ENCODE results near the gene ELOB.

The ELOB gene

DNA sequence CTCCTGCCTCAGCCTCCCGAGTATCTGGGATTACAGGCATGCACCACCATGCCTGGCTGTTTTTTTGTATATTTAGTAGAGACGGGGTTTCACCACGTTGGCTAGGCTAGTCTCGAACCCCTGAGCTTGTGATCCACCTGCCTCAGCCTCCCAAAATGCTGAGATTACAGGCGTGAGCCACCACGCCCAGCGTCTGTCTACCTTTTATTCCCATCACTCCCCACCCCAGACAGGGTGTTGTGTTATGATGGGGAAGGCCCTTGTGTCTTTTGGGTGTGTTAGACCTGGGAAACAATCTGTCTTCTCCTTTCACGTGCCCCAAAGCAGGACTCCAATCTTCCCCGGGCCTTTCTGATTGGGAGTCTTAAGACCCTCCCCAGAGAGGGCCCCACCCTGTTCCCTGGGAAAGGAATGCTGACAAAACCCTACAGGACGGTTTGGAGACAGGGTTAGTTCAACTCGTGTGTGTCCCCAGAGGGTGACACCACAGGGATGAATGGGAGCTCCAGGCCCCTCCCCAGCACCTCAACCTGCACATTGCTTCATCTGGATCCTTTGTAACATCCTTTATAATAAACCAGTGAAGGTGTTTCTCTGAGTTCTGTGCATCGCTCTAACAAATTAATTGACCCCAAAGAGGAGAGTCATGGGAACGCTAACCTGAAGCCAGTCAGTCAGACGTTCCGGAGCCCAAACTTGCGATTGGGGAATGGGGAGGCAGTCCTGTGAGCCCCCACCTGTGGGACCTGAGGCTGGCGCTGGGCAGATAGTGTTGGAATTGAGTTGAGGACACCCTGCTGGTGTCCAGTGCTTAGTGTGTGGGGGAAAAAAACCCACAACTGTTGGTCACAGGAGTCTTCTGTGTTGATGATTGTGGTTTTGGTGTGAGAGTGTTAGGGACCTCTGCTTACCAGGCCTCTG, 3.2 kb upstream of the ELOB start:
- Histone ChIP-seq H3K27me3 (replicated peaks; ENCODE audit: control insufficient read depth, insufficient read depth, low read length) (no peaks in the 10 kb centered on the region), H3K4me3 (replicated peaks; ENCODE audit: low read depth, low read length) (no peak overlapping the region), H3K36me3 (ENCODE audit: control insufficient read depth, insufficient read depth, low read length) (0 out of 2 replicates have a peak, but pooled peaks cover 2% of the 10 kb centered on the region)
- no peak for DNase-seq (ENCODE audit: extremely low read depth, insufficient read length)
- TF ChIP-seq, protein P1, sequence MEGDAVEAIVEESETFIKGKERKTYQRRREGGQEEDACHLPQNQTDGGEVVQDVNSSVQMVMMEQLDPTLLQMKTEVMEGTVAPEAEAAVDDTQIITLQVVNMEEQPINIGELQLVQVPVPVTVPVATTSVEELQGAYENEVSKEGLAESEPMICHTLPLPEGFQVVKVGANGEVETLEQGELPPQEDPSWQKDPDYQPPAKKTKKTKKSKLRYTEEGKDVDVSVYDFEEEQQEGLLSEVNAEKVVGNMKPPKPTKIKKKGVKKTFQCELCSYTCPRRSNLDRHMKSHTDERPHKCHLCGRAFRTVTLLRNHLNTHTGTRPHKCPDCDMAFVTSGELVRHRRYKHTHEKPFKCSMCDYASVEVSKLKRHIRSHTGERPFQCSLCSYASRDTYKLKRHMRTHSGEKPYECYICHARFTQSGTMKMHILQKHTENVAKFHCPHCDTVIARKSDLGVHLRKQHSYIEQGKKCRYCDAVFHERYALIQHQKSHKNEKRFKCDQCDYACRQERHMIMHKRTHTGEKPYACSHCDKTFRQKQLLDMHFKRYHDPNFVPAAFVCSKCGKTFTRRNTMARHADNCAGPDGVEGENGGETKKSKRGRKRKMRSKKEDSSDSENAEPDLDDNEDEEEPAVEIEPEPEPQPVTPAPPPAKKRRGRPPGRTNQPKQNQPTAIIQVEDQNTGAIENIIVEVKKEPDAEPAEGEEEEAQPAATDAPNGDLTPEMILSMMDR (IDR thresholded peaks at IDR 0.05; ENCODE audit: insufficient read depth, low read length, poor library complexity, severe bottlenecking): no peak

DNA sequence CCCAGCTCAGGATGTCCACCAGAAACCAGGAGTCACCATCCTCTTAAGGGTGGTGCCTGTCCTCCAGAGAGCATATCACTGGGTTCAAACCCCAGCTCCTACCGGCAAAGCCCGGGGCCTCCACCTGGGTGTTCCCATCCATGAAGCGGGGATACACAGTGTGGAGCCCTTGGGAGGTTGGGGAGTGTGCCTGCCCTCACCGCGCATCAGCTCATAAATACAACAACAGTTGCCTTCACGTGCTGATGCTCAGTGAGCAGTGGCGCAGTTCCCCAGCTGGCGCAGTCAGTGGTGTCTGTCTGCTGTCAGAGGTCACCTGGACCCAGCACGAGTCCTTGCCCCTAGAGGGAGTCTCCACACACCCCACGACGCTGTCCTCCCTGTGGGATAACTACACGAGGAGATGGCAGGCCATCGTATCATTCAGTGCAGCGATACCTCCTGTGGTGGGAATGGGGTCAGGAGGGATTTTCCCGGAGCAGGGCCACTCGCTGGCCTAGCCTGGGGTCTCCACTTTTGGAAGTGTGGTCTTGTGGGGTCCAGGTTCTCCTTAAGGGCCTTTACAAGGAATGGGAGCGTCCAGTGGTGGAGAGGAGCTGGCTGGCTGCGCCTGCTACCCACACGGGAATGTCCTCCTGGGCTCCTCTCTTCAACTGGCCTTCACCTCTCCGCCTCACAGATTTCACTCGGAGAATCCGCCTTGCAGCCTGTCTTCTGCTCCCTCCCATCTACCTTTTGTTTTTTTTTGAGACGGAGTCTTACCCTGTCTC, 2.3 kb upstream of the ELOB start:
- Histone ChIP-seq H3K36me3 (ENCODE audit: control insufficient read depth, insufficient read depth, low read length) (peaks cover 2% of the 10 kb centered on the region; the same call in 1 of the 2 replicates), H3K4me3 (replicated peaks; ENCODE audit: low read depth, low read length) (no peak overlapping the region), H3K27me3 (replicated peaks; ENCODE audit: control insufficient read depth, insufficient read depth, low read length) (no peaks in the 10 kb centered on the region)
- DNase-seq (ENCODE audit: extremely low read depth, insufficient read length): no peak
- TF ChIP-seq, protein P1 (IDR thresholded peaks at IDR 0.05; ENCODE audit: insufficient read depth, low read length, poor library complexity, severe bottlenecking): no peak

- H3K36me3 ChIP-seq (ENCODE audit: control insufficient read depth, insufficient read depth, low read length): peaks cover 7% of the 10 kb centered on the region
- no peaks in the 10 kb centered on the region for H3K27me3 ChIP-seq (replicated peaks; ENCODE audit: control insufficient read depth, insufficient read depth, low read length)
- TF ChIP-seq, protein P1 (IDR thresholded peaks at IDR 0.05; ENCODE audit: insufficient read depth, low read length, poor library complexity, severe bottlenecking): no peak
- no peak for DNase-seq (ENCODE audit: extremely low read depth, insufficient read length)
- peak overlapping the region; percentile 97 for H3K4me3 ChIP-seq (replicated peaks; ENCODE audit: low read depth, low read length)
Observed at GRCh38 chr16:2778630-2778958, 1.5 kb upstream of the ELOB start.

DNA sequence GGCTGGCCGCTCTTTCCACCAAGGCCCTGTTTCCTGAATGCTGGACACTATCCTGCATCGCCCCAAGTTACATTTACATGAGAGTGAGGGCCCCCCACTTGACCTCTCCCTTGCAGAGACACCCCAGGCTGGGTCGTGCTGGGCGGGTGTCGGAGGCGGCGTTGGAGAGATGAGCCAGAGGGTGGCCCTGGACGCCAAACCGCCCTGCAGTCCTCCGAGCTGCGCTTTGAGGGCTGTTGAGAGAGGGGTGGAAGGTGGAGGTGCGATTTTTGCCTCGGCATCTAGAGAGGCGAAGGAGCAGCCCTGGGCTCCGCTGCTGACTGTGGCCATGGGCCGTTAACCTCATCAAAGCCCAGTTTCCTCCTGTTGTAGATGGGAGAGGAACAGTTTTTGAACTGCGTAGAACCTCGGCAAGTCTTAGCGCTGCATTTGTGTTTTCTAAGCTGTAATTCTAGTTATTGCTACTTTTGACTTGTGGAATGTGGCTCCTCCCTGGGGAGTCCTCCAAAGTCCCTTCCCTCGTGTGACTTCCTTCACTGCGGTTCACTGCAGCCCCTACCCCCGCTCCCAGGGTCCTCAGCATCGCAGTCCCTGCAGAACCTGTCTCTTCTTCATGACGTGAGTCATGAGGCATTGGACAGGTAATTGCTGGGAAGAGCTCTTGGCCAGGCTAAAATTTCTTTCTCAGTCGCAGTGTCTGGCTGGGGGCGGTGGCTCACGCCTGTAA, 986 bp upstream of the ELOB start:
- DNase-seq (ENCODE audit: extremely low read depth, insufficient read length): no peak
- no peaks in the 10 kb centered on the region for H3K27me3 ChIP-seq (replicated peaks; ENCODE audit: control insufficient read depth, insufficient read depth, low read length)
- peaks cover 9% of the 10 kb centered on the region for H3K36me3 ChIP-seq (ENCODE audit: control insufficient read depth, insufficient read depth, low read length)
- TF ChIP-seq, protein P1 (IDR thresholded peaks at IDR 0.05; ENCODE audit: insufficient read depth, low read length, poor library complexity, severe bottlenecking): no peak
- peak overlapping the region; percentile 97 for H3K4me3 ChIP-seq (replicated peaks; ENCODE audit: low read depth, low read length)

DNA sequence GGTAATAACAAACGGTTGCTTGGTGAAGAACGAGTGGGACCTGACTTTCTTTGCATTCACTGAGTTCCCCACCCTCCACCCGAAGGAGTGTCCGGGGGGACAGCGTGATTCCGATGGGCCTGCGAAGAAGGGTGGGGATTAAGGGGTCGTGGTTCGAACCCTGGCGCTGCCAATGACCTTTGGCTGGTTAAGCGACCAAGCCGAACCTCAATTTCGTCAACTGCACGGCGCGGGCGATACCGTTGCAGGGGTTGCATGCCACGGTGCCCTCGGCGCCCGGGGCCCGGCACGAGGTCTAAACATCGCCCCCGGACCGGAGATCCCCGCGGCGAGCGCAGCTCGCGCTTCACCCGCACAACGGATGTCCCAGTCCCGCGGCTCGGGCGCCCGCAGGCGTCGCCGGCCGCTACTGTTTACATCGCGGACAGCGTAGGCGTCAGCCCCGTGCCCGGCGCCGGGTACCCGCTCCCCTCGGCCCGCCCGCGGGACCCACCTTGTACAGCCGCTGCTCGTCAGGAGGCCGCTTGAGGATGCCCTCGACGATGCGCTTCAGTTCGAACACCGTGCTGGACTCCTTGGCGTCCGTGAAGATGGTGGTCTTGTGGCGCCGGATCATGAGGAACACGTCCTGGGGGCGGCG, 460 bp downstream of the ELOB start:
- Histone ChIP-seq H3K4me3 (replicated peaks; ENCODE audit: low read depth, low read length) (peak overlapping the region; percentile 77), H3K36me3 (ENCODE audit: control insufficient read depth, insufficient read depth, low read length) (peaks cover 19% of the 10 kb centered on the region), H3K27me3 (replicated peaks; ENCODE audit: control insufficient read depth, insufficient read depth, low read length) (no peaks in the 10 kb centered on the region)
- TF ChIP-seq, protein P1 (IDR thresholded peaks at IDR 0.05; ENCODE audit: insufficient read depth, low read length, poor library complexity, severe bottlenecking): no peak
- DNase-seq (ENCODE audit: extremely low read depth, insufficient read length): peak; percentile 63

Data from GM06990 (cell line).